Naive thymus-derived CD4-positive, alpha-beta T cell (primary cell): ENCODE measurements around the gene TRIO. TPM values are rescaled to one million over a fixed set of nuclear protein-coding genes. Genes with fewer than 3 reads are reported as not detected.

Experiments used
- ATAC-seq: fragments of 150-1000 bp; cut with Tn5 transposase; 2 replicates; pipeline ENCODE4 v1.10.0; 2021; ENCODE audit warnings: mild to moderate bottlenecking, moderate library complexity
- CTCF ChIA-PET: fragments of 350-600 bp; sonication (Branson Sonifier 250); formaldehyde crosslinking; loops from one replicate; lab custom pipeline; 2021; ENCODE audit warnings: antibody characterized with exemption; lab: Charles Lee
- POLR2A ChIA-PET: fragments of 350-600 bp; sonication (Branson Sonifier 250); formaldehyde crosslinking; loops from one replicate; lab custom pipeline; 2021; ENCODE audit warnings: antibody characterized with exemption, inconsistent platforms; lab: Charles Lee
- DNase-seq, 9 donors: peaks; one replicate each; pipeline versions ENCODE4 v3.0.0 to v3.0.0-alpha.2; 2020 to 2022; ENCODE audit warnings: mixed read lengths in 1 of 9
- H3K27ac ChIP-seq: one replicate; pipeline ENCODE4 v1.7.0; 2013; ENCODE audit warnings: mild to moderate bottlenecking, low read depth, low read length, moderate library complexity
- H3K27me3 ChIP-seq, 2 donors: one replicate each; pipeline ENCODE4 v1.7.0; 2013; ENCODE audit warnings: low read length in 2 of 2, mild to moderate bottlenecking in 2 of 2, moderate library complexity in 2 of 2; ENCODE audit not compliant: control insufficient read depth in 2 of 2, insufficient read depth in 2 of 2
- H3K36me3 ChIP-seq, 3 experiments: 1 replicate in 2 of 3; 2 replicates in 1 of 3; pipeline ENCODE4 v1.7.0; 2013; ENCODE audit warnings: low read length in 3 of 3, mild to moderate bottlenecking in 3 of 3, moderate library complexity in 1 of 3; ENCODE audit not compliant: insufficient read depth in 3 of 3, control insufficient read depth in 2 of 3
- H3K4me1 ChIP-seq, 2 donors: one replicate each; pipeline ENCODE4 v1.7.0; 2013; ENCODE audit warnings: low read length in 2 of 2, mild to moderate bottlenecking in 2 of 2, moderate library complexity in 1 of 2; ENCODE audit not compliant: control insufficient read depth in 2 of 2, insufficient read depth in 2 of 2
- H3K4me3 ChIP-seq: 2 replicates; pipeline ENCODE4 v1.7.0; 2013; ENCODE audit warnings: mild to moderate bottlenecking, low read length
- H3K9me3 ChIP-seq, 3 experiments: 1 replicate in 2 of 3; 2 replicates in 1 of 3; pipeline ENCODE4 v1.7.0; 2013; ENCODE audit warnings: low read length in 3 of 3; ENCODE audit not compliant: control insufficient read depth in 2 of 3
- H3K27ac Mint-ChIP-seq, 9 donors: one replicate each; pipeline ENCODE4 v1.8.0; 2020 to 2022; ENCODE audit warnings: mixed read lengths in 9 of 9, mild to moderate bottlenecking in 8 of 9, moderate library complexity in 5 of 9, inconsistent platforms in 2 of 9
- H3K27me3 Mint-ChIP-seq, 5 donors: one replicate each; pipeline ENCODE4 v1.8.0; 2021 to 2022; ENCODE audit warnings: mixed read lengths in 5 of 5, mild to moderate bottlenecking in 1 of 5
- H3K36me3 Mint-ChIP-seq, 5 donors: one replicate each; pipeline ENCODE4 v1.8.0; 2020 to 2022; ENCODE audit warnings: mixed read lengths in 5 of 5, mild to moderate bottlenecking in 3 of 5, inconsistent platforms in 1 of 5
- H3K4me1 Mint-ChIP-seq, 7 donors: one replicate each; pipeline ENCODE4 v1.8.0; 2020 to 2022; ENCODE audit warnings: mixed read lengths in 7 of 7, mild to moderate bottlenecking in 3 of 7, inconsistent platforms in 1 of 7
- H3K4me3 Mint-ChIP-seq, 10 donors: one replicate each; pipeline ENCODE4 v1.8.0; 2020 to 2022; ENCODE audit warnings: mild to moderate bottlenecking in 10 of 10, mixed read lengths in 10 of 10, moderate library complexity in 6 of 10, inconsistent platforms in 2 of 10
- H3K9me3 Mint-ChIP-seq, 11 donors: one replicate each; pipeline ENCODE4 v1.8.0; 2020 to 2022; ENCODE audit warnings: mixed read lengths in 11 of 11, mild to moderate bottlenecking in 4 of 11, inconsistent platforms in 1 of 11, moderate library complexity in 1 of 11
- intact Hi-C, 2 donors: fragments of 100-400 bp; cut with micrococcal nuclease; formaldehyde crosslinking; loops; one replicate each; pipeline ENCODE4 v1.15.1; 2023
- polyA plus RNA-seq, 2 donors: library from polyadenylated mRNA; unstranded; fragments of 300-500 nt; fragmentation: Illumina TruSeq; gene quantifications; one replicate each; pipeline ENCODE4 v1.2.3, GENCODE V29; 2021
- total RNA-seq, 6 experiments: library from RNA in 5 of 6; stranded (reverse) in 5 of 6; gene quantifications; 1 replicate in 5 of 6; 2 replicates in 1 of 6; pipeline ENCODE4 v1.2.3 and lab custom pipeline; 2021 to 2026

TRIO gene
- total and polyA plus RNA-seq, 7 experiments from 2014 or later = 0.16 to 45.9 (median 5.7) TPM

DNA sequence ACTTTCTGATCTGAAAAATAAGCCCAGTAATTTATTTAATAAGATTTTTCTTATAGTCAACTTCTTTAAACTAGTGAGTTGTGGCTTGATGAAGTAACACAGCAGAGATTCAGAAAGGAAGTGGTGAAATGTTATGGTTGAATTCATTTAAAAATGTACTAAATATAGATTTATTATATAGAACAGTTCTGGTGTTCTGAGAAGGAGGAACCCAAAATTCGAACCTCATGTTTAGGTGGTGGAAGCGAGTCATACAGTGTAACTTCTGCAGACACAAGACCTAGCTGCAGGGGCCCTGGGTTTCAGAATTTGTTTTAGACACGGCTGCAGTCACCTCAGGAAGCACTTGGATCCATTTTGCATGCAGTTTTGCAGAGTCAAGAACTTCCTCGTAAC, 188.2 kb downstream of the TRIO start:
- Mint-ChIP-seq H3K4me3 (peak overlapping the region in 7 of 10 donors; percentile 14 to 60 (median 45)), H3K9me3 (no peaks in the 10 kb centered on the region), H3K27me3 (peaks cover 0 to 5% (median 0%) of the 10 kb centered on the region in 5 donors), H3K27ac (peak overlapping the region in 2 of 9 donors; percentile 43 to 86), H3K4me1 (peaks cover 5 to 22% (median 12%) of the 10 kb centered on the region in 7 donors), H3K36me3 (no peaks in the 10 kb centered on the region)
- peak; percentile 76 for ATAC-seq
- DNase-seq = peak in 1 of 9 donors; percentile 11
- no peaks in the 10 kb centered on the region for H3K4me1 ChIP-seq
- ChIA-PET CTCF (no interaction called here), POLR2A (interaction anchor here (0.5 kb wide), 1 partner anchor 698 kb away, joined by 3 read pairs; no protein-coding TSS in a partner anchor)
- H3K27me3 ChIP-seq = no peaks in the 10 kb centered on the region
- no peaks in the 10 kb centered on the region for H3K36me3 ChIP-seq
- no peak overlapping the region for H3K4me3 ChIP-seq
- intact Hi-C loops = no loop called here
- no peak overlapping the region for H3K27ac ChIP-seq
- H3K9me3 ChIP-seq = no peaks in the 10 kb centered on the region

DNA sequence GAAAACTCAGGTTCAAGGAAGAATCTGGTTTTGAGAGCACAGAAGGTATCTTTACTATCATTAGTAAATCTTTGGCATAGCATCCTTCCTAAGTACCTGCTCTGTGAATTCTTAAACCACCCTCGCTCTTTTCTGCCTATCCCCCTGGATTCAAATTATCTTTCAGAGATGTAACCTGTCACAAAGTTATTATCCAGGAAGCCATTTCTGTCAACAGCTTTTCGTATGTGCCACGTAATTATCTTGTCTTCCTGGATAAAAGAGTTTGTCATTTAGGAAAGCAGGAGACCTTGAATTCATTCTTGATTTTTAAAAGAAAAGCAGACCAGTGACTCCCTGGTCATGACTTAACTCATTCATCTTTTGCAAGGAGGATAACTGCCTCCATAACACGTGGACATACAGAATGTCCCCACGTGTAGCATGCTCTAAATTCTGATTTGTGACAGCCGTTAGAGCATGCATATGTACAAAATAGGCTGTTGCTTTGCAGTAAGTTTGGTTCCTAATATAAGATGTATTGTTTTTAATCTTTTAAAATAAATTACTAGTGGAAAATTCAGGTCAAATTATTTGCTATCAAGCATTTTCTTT, 189.0 kb downstream of the TRIO start:
- Mint-ChIP-seq H3K4me3 (peak overlapping the region in 1 of 10 donors; percentile 45), H3K36me3 (no peaks in the 10 kb centered on the region), H3K27ac (peak overlapping the region in 1 of 9 donors; percentile 86), H3K9me3 (no peaks in the 10 kb centered on the region), H3K4me1 (peaks cover 5 to 22% (median 12%) of the 10 kb centered on the region in 7 donors), H3K27me3 (peaks cover 0 to 5% (median 0%) of the 10 kb centered on the region in 5 donors)
- no peak for DNase-seq
- H3K9me3 ChIP-seq = no peaks in the 10 kb centered on the region
- no peak for ATAC-seq
- no peaks in the 10 kb centered on the region for H3K36me3 ChIP-seq
- H3K27ac ChIP-seq = no peak overlapping the region
- no peaks in the 10 kb centered on the region for H3K4me1 ChIP-seq
- no peaks in the 10 kb centered on the region for H3K27me3 ChIP-seq
- no peak overlapping the region for H3K4me3 ChIP-seq
- intact Hi-C loops = no loop called here
- ChIA-PET POLR2A (no interaction called here), CTCF (no interaction called here)

DNA sequence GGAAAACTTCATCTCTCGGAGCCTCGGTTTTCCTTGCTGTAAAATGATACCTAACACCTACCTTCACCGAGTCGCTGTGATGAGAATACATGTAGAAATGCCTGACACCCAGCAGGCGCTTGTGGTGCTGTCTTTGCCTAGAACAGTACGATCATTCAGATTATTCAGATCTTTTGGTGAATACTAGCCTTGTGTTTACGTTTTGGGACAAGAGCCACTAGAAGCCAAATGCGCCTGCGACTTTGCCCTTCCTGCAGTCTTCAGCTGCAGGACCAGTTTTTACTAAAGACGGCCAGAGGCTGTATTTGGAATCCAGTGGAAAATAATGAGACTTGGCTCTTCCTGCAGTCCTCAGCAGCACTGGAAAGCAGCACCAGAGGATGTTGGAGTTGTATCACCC, 189.6 kb downstream of the TRIO start:
- ChIA-PET CTCF (no interaction called here), POLR2A (no interaction called here)
- intact Hi-C loops = no loop called here
- no peaks in the 10 kb centered on the region for H3K36me3 ChIP-seq
- DNase-seq (no peak), ATAC-seq (no peak)
- Mint-ChIP-seq H3K4me1 (peaks cover 5 to 22% (median 12%) of the 10 kb centered on the region in 7 donors), H3K27me3 (peaks cover 0 to 5% (median 0%) of the 10 kb centered on the region in 5 donors), H3K36me3 (no peaks in the 10 kb centered on the region), H3K27ac (no peak overlapping the region), H3K9me3 (no peaks in the 10 kb centered on the region), H3K4me3 (no peak overlapping the region)
- no peak overlapping the region for H3K4me3 ChIP-seq
- H3K27me3 ChIP-seq = no peaks in the 10 kb centered on the region
- no peaks in the 10 kb centered on the region for H3K9me3 ChIP-seq
- no peak overlapping the region for H3K27ac ChIP-seq
- H3K4me1 ChIP-seq = no peaks in the 10 kb centered on the region

DNA sequence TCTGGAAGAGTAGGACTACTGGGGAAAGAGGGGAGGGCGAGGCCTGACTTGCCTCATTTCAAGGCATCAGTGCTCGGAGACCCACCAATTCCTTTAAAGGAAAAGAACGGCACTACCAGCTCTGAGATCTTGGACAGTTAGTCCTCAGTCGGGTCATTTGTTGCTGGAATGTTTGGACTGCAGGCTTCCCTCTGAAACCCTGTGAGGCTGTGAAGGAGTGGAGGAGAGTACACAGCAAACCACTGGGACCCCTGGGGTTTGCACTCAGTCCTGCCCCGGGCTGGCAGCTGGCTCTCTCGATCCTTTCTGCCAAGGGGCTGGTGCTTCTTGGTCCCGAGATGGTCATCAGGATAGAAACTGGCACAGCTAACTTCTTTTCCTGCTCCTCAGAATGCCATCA, 194.5 kb downstream of the TRIO start:
- Mint-ChIP-seq H3K9me3 (no peaks in the 10 kb centered on the region), H3K4me1 (peaks cover 0 to 4% (median 0%) of the 10 kb centered on the region in 7 donors), H3K27me3 (peaks cover 0 to 3% (median 0%) of the 10 kb centered on the region in 5 donors), H3K27ac (no peak overlapping the region), H3K36me3 (no peaks in the 10 kb centered on the region), H3K4me3 (no peak overlapping the region)
- DNase-seq = no peak
- Histone ChIP-seq H3K27me3 (no peaks in the 10 kb centered on the region), H3K36me3 (no peaks in the 10 kb centered on the region), H3K4me1 (no peaks in the 10 kb centered on the region), H3K27ac (no peak overlapping the region), H3K4me3 (no peak overlapping the region), H3K9me3 (no peaks in the 10 kb centered on the region)
- ChIA-PET CTCF (no interaction called here), POLR2A (no interaction called here)
- ATAC-seq = no peak
- intact Hi-C loops = no loop called here

DNA sequence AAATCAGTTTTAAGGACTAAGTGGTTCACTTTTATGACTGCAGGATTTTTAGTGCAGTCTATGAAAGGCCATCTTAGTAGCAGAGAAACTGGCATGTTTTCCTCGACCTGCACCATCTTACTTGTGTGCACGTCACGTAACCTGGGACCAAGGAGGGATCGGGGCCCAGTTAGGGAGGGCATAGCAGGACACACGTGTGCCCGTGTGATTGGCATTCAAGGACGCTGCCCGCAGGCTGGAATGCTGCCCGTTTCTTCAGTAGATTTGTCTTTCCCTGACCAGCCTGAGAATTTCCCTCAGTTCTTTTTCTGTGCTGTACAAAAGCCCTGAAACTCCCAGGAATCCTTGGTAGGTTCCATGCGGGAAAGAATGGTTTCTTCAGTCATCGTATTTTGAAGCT, 196.3 kb downstream of the TRIO start:
- Mint-ChIP-seq H3K27me3 (peaks cover 0 to 9% (median 0%) of the 10 kb centered on the region in 5 donors), H3K36me3 (no peaks in the 10 kb centered on the region), H3K27ac (no peak overlapping the region), H3K4me1 (peaks cover 0 to 6% (median 0%) of the 10 kb centered on the region in 7 donors), H3K9me3 (no peaks in the 10 kb centered on the region), H3K4me3 (no peak overlapping the region)
- no peaks in the 10 kb centered on the region for H3K9me3 ChIP-seq
- CTCF ChIA-PET = no interaction called here
- ATAC-seq (no peak), DNase-seq (no peak)
- no peaks in the 10 kb centered on the region for H3K4me1 ChIP-seq
- H3K36me3 ChIP-seq = no peaks in the 10 kb centered on the region
- H3K27ac ChIP-seq = no peak overlapping the region
- no peaks in the 10 kb centered on the region for H3K27me3 ChIP-seq
- POLR2A ChIA-PET = no interaction called here
- intact Hi-C loops = no loop called here
- no peak overlapping the region for H3K4me3 ChIP-seq

DNA sequence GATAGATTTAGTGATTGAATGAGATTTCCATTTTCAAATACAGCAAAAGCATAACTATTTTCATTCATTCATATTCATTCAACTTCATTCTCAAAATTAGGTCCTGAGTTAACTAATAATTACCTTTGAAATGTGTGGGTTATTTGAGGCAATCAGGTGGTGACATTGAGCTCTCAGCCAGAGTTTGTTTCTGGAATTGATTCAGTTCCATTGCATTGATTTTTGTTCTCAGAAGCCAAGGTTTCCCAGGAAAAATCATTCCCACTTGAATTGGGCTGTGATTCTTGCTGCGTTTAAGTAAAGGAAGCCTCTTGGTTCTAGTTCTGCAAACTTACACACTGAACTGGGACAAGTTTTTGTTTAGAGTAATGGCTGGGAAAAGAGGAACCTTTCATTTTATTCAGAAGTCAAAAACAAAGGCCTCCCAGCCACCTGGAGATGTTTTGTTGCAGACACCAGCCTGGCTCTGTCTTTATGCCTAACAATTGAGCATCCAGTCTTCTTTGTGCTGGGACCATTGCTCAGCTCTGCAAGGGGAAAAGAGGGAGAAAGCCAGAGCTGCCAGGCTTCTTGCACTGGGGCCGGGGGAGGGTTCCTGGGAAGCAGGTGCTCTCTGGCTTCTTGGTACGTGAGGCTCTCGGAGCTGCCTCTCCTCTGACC, 198.6 kb downstream of the TRIO start:
- no peaks in the 10 kb centered on the region for H3K4me1 ChIP-seq
- no peaks in the 10 kb centered on the region for H3K36me3 Mint-ChIP-seq
- ATAC-seq (no peak), DNase-seq (no peak)
- H3K36me3 ChIP-seq = no peaks in the 10 kb centered on the region
- H3K4me1 Mint-ChIP-seq = peaks cover 0 to 6% (median 0%) of the 10 kb centered on the region in 7 donors
- peaks cover 0 to 17% (median 0%) of the 10 kb centered on the region in 5 donors for H3K27me3 Mint-ChIP-seq
- H3K4me3 Mint-ChIP-seq = no peak overlapping the region
- CTCF ChIA-PET = no interaction called here
- POLR2A ChIA-PET = no interaction called here
- no peaks in the 10 kb centered on the region for H3K9me3 ChIP-seq
- H3K27ac ChIP-seq = no peak overlapping the region
- H3K9me3 Mint-ChIP-seq = no peaks in the 10 kb centered on the region
- intact Hi-C loops = no loop called here
- H3K27ac Mint-ChIP-seq = no peak overlapping the region
- no peaks in the 10 kb centered on the region for H3K27me3 ChIP-seq
- H3K4me3 ChIP-seq = no peak overlapping the region
